Measurements from ENCODE around the gene ATE1. TPM values are rescaled to one million over a fixed set of nuclear protein-coding genes. Genes with fewer than 3 reads are reported as not detected.

ATE1 gene
- total and polyA plus RNA-seq, 2 of the 4 experiments (the other 2 are of a cell fraction), result 6.4 to 27.8 TPM

DNA sequence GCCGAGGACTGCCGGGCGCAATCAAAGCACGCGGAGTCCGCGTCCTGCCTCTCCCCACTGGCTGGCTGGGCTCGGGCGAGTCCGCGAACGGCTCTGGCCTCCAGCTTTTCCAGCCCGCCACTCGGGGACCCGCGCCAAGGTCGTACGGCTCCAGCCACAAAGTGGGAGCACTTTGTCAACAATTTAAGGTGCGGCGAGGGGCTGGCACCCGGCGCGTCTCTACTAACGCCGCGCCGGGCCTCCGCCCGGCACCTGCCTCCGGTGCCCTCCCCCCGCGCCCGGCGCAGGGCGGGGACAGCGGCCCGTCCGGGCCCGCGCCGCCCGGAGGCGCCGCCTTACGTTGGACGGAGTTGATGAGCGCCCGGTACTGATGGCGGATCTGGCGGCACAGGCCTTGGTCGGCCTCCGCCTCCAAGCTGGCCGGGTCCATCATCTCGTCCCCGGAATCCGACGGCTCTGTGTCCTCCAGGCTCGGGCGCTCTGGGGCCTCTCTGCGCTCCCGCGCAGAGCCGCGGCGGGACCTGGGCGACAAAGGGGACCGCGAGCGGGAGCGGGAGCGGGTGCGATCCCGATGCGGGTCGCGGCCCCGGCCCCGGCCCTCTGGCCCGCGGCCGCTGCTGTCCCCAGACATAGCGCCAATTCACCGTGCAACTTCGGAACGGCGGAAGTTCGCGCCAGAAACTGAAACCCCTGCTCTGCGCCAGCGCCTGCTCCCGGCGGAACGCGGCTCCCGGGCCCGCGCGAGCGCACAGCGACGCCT lies 46.9 kb upstream of the ATE1 start, which contains the start of gene NSMCE4A (continued):
- TF ChIP-seq MAZ (IDR thresholded peaks at IDR 0.05; ENCODE audit: borderline replicate concordance, low read depth, low read length), result no peak; the same call in 1 of the 2 replicates

DNA sequence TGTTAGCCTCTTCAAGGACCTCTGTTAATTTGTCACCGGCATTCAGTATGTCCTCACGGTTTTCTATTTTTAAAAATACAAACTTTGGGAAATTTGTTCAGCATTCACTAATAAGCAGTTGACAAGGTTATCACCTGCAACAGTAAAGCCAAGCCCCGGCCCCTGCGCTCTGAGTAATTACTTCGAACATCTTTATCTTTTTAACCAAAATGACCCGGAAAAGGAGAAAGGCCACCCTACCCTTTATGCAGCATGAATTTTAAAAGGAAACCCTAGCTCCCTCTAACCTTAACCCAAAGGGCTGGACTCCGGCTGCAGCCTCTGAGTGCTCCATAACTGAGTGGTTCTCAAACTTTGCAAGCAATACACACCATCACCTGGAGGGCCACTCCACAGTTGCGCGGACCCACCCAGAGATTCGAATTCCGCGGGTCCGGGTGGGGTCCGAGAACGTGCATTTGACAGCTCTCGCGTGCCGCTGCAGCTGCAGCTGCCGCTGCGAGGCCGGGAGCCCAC lies 46.2 kb upstream of the ATE1 start:
- Histone ChIP-seq H2BK5ac (ENCODE audit: low read depth, low read length, poor library complexity, severe bottlenecking) (no peak overlapping the region), H3K4me3 (ENCODE audit: insufficient read depth, low read depth, low read length) (peak overlapping the region; percentile 60), H3K14ac (replicated peaks; ENCODE audit: low read depth, low read length) (no peak overlapping the region), H3K27me3 (ENCODE audit: control insufficient read depth, insufficient read depth, low read length) (no peaks in the 10 kb centered on the region), H4K8ac (ENCODE audit: low read depth in 2 of 2, low read length in 2 of 2) (peak overlapping the region in 1 of 2 experiments; percentile 40; a peak in 2 of 4 replicates), H3K9me3 (ENCODE audit: control insufficient read depth, insufficient read depth, low read length) (no peaks in the 10 kb centered on the region), H3K9ac (ENCODE audit: low read depth, low read length) (peak overlapping the region; percentile 30; the same call in 1 of the 2 replicates), H3K36me3 (ENCODE audit: control insufficient read depth, insufficient read depth, low read length) (peaks cover 2% of the 10 kb centered on the region), H3K4ac (ENCODE audit: low read depth, low read length) (peak overlapping the region; percentile 25; the same call in 1 of the 2 replicates), H2AK9ac (replicated peaks; ENCODE audit: low read depth, low read length, poor library complexity) (peak overlapping the region; percentile 89), H2BK15ac (ENCODE audit: low read depth, low read length) (no peak overlapping the region), H4K5ac (ENCODE audit: low read depth, low read length) (no peak overlapping the region), H4K91ac (ENCODE audit: insufficient read depth, low read depth, low read length) (no peak overlapping the region), H3K56ac (ENCODE audit: extremely low read depth, insufficient read depth, low read length) (no peak overlapping the region), H3K18ac (ENCODE audit: low read depth, low read length) (no peak overlapping the region), H3K4me2 (ENCODE audit: low read depth, low read length) (peak overlapping the region; percentile 95), H3K4me1 (ENCODE audit: control insufficient read depth, insufficient read depth, low read length) (peaks cover 2% of the 10 kb centered on the region; the same call in 1 of the 2 replicates), H2AK5ac (ENCODE audit: low read depth, low read length) (no peak overlapping the region), H4K20me1 (ENCODE audit: insufficient read depth, low read length) (no peaks in the 10 kb centered on the region), H3K9me1 (ENCODE audit: insufficient read depth, low read length) (peaks cover 3% of the 10 kb centered on the region; the same call in 1 of the 2 replicates), H3K27ac (ENCODE audit: insufficient read depth, low read length) (peak overlapping the region; percentile 8; the same call in 1 of the 2 replicates), H2AFZ (replicated peaks; ENCODE audit: low read length, poor library complexity) (peak overlapping the region; percentile 99), H2BK20ac (ENCODE audit: low read depth, low read length) (no peak overlapping the region), H3K79me1 (ENCODE audit: low read depth in 1 of 2, low read length in 2 of 2) (peaks cover 8 to 13% of the 10 kb centered on the region in 2 experiments), H2BK120ac (ENCODE audit: low read depth, low read length) (no peak overlapping the region), H3K23ac (ENCODE audit: low read depth, low read length) (0 out of 2 replicates have a peak overlapping the region, but pooled peaks have one; percentile 72)
- dilution Hi-C loops (cut with HindIII; ENCODE audit: low sequenced_read_pairs, unreplicated experiment), result no loop called here
- WGBS, 2 experiments (ENCODE audit: extremely low coverage in 2 of 2, insufficient read length in 1 of 2), result 20% methylated on average over 7 of the region's 21 CpGs; no CpG with 5 or more reads in 1 of the 2 experiments
- ATAC-seq (ENCODE audit: low read depth) (no peak), DNase-seq (no peak)
- intact Hi-C loops (cut with micrococcal nuclease), result loop anchor here (1.0 kb wide), 2 partner anchors 30 to 138 kb away; no protein-coding TSS in a partner anchor
- in situ Hi-C loops (cut with MboI; ENCODE audit: low sequenced_read_pairs), result no loop called here
- BruUV-seq (replicated peaks), result no TSS peak
- ChIA-PET POLR2A (ENCODE audit: unreplicated experiment) (interaction anchor here (0.6 kb wide), 1 partner anchor 22 kb away, joined by 3 read pairs; no protein-coding TSS in a partner anchor), CTCF (interaction anchor here (0.6 kb wide), 1 partner anchor 183 kb away, joined by 3 read pairs; no protein-coding TSS in a partner anchor)
- peak; percentile 96 for TF ChIP-seq MXI1 (IDR thresholded peaks at IDR 0.05; ENCODE audit: borderline replicate concordance, low read depth, low read length)
- TF ChIP-seq, protein P1, sequence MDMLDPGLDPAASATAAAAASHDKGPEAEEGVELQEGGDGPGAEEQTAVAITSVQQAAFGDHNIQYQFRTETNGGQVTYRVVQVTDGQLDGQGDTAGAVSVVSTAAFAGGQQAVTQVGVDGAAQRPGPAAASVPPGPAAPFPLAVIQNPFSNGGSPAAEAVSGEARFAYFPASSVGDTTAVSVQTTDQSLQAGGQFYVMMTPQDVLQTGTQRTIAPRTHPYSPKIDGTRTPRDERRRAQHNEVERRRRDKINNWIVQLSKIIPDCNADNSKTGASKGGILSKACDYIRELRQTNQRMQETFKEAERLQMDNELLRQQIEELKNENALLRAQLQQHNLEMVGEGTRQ (IDR thresholded peaks at IDR 0.05; ENCODE audit: low read depth, low read length), result no peak
- peak; percentile 93 for TF ChIP-seq BHLHE40 (IDR thresholded peaks at IDR 0.05; ENCODE audit: low read depth, low read length)
